WTC11 (cell line): ENCODE measurements around the gene GABRP. TPM values are rescaled to one million over a fixed set of nuclear protein-coding genes. Genes with fewer than 3 reads are reported as not detected.
A peak's percentile ranks its signal among the peaks of the same experiment; 100 is the strongest.

Source experiments
- ATAC-seq: fragments of 200-7000 bp; cut with Tn5 transposase; 2 replicates; pipeline ENCODE4 v1.10.0; 2021; ENCODE audit warnings: mild to moderate bottlenecking, moderate library complexity
- CTCF ChIA-PET: fragments of 300-600 bp; sonication (Branson Sonifier 250); formaldehyde crosslinking; loops from one replicate; lab custom pipeline; 2021; ENCODE audit warnings: antibody characterized with exemption; lab: Charles Lee
- POLR2A ChIA-PET: fragments of 350-600 bp; sonication (Branson Sonifier 250); formaldehyde crosslinking; loops from one replicate; lab custom pipeline; 2021; ENCODE audit warnings: antibody characterized with exemption; lab: Charles Lee
- DNase-seq: peaks from one replicate; pipeline ENCODE4 v3.0.0; 2021; ENCODE audit warnings: low spot score
- H3K27ac Mint-ChIP-seq: 2 replicates; pipeline ENCODE4 v1.8.0; 2021; ENCODE audit warnings: mixed read lengths
- H3K27me3 Mint-ChIP-seq: 2 replicates; pipeline ENCODE4 v1.8.0; 2021; ENCODE audit warnings: low read depth, mild to moderate bottlenecking, moderate library complexity, mixed read lengths
- H3K36me3 Mint-ChIP-seq: 2 replicates; pipeline ENCODE4 v1.8.0; 2021; ENCODE audit warnings: mixed read lengths
- H3K4me1 Mint-ChIP-seq: 2 replicates; pipeline ENCODE4 v1.8.0; 2022; ENCODE audit warnings: mixed read lengths
- H3K4me3 Mint-ChIP-seq: 2 replicates; pipeline ENCODE4 v1.8.0; 2021; ENCODE audit warnings: mild to moderate bottlenecking, moderate library complexity, mixed read lengths
- H3K9me3 Mint-ChIP-seq: 2 replicates; pipeline ENCODE4 v1.8.0; 2021; ENCODE audit warnings: mixed read lengths
- ATF1 ChIP-seq: sonication (generic); formaldehyde crosslinking; IDR thresholded peaks from 2 replicates; pipeline ENCODE4 v1.8.1; 2023; ENCODE audit warnings: mild to moderate bottlenecking, moderate library complexity, missing genetic modification reagents
- MLX ChIP-seq: sonication (generic); formaldehyde crosslinking; IDR thresholded peaks from 2 replicates; pipeline ENCODE4 v1.8.1; 2023; ENCODE audit warnings: mild to moderate bottlenecking, missing genetic modification reagents, moderate library complexity
- PRDM15 ChIP-seq: sonication (generic); formaldehyde crosslinking; IDR thresholded peaks from 2 replicates; pipeline ENCODE4 v1.8.0; 2022; ENCODE audit warnings: missing genetic modification reagents
- TEAD1 ChIP-seq: sonication (generic); formaldehyde crosslinking; IDR thresholded peaks from 2 replicates; pipeline ENCODE4 v1.8.0; 2022; ENCODE audit warnings: mild to moderate bottlenecking, missing genetic modification reagents
- ZNF138 ChIP-seq: sonication (generic); formaldehyde crosslinking; conservative IDR thresholded peaks from 2 replicates; pipeline ENCODE4 v1.8.1; 2022; ENCODE audit warnings: mild to moderate bottlenecking, moderate library complexity, missing genetic modification reagents
- ZNF219 ChIP-seq: sonication (generic); formaldehyde crosslinking; IDR thresholded peaks from 2 replicates; pipeline ENCODE4 v1.8.0; 2023; ENCODE audit warnings: missing genetic modification reagents, mild to moderate bottlenecking, borderline replicate concordance
- total RNA-seq: library from RNA; stranded (reverse); gene quantifications from 3 replicates; pipeline ENCODE4 v1.2.3, GENCODE V29; 2021
- TF ChIP-seq, protein P1 (sequence below): sonication (generic); formaldehyde crosslinking; IDR thresholded peaks from 2 replicates; pipeline ENCODE4 v1.8.0; 2022; ENCODE audit warnings: mild to moderate bottlenecking, missing genetic modification reagents
- TF ChIP-seq, protein P2 (sequence below): sonication (generic); formaldehyde crosslinking; IDR thresholded peaks from 2 replicates; pipeline ENCODE4 v1.8.1; 2023; ENCODE audit warnings: mild to moderate bottlenecking, missing genetic modification reagents
- TF ChIP-seq, protein P3 (sequence below): fragments of 200-600 bp; IDR thresholded peaks from 2 replicates; pipeline ENCODE4 v1.8.0; 2022; ENCODE audit warnings: antibody characterized with exemption
- TF ChIP-seq, protein P4 (sequence below): sonication (generic); formaldehyde crosslinking; IDR thresholded peaks from 2 replicates; pipeline ENCODE4 v1.8.0; 2022; ENCODE audit warnings: mild to moderate bottlenecking, missing genetic modification reagents

Gene GABRP
- total RNA-seq, 1 experiment from 2014 or later = 4.8 TPM

- TF ChIP-seq ZNF219 (CRISPR knock-in tag) = no peak
- TF ChIP-seq, protein P1, sequence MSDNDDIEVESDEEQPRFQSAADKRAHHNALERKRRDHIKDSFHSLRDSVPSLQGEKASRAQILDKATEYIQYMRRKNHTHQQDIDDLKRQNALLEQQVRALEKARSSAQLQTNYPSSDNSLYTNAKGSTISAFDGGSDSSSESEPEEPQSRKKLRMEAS (CRISPR knock-in tag) = 0 out of 2 replicates have a peak, but pooled peaks have one; percentile 4
- TF ChIP-seq, all 79 proteins: peak for 1
- ATAC-seq (no peak), DNase-seq (no peak)
- no peaks in the 10 kb centered on the region for H3K9me3 Mint-ChIP-seq
- peaks cover 6% of the 10 kb centered on the region; the same call in 1 of the 2 replicates for H3K27me3 Mint-ChIP-seq
- ChIA-PET POLR2A (interaction anchor here (0.9 to 2.0 kb wide), 2 partner anchors 23 to 44 kb away, joined by 3 to 12 read pairs; no protein-coding TSS in a partner anchor), CTCF (interaction anchor here (0.9 to 12.2 kb wide), 6 partner anchors 11 to 151 kb away, joined by 3 to 449 read pairs (median 6); no protein-coding TSS in a partner anchor)
- no peak overlapping the region for H3K4me3 Mint-ChIP-seq
- no peaks in the 10 kb centered on the region for H3K36me3 Mint-ChIP-seq
- H3K27ac Mint-ChIP-seq = no peak overlapping the region
- peaks cover 51% of the 10 kb centered on the region for H3K4me1 Mint-ChIP-seq
Measured at GRCh38 chr5:170788626-170789304, 5.2 kb downstream of the GABRP start.

DNA sequence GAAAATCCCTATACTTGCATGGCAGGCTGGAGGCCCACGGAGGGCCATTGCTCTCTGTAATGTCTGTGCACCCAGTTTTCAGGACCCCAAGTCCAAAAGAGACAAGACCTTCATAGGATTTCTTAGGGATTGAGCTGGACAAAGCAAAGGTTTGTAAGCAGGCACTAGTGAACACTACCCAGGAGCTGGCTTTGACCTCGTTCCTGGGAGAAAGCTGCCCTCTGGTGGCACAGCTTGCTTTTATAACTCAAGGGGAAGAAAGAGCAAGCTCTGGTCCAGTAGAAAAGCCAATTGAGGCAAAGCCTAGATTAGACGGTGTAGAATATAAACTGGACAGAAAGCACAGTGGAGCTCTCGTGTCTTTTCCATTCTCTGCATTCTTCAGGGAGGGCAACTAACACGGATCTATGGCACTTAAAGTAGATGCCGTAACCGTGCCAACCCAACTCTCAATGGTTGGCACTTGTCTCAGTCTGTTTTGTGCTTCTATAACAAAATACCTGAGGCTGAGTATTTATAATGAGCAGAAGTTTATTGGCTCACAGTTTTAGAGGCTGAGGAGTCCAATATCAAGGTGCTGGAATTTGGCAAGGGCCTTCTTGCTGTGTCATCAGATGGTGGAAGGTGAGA lies 7.9 kb downstream of the GABRP start:
- DNase-seq (peak; percentile 84), ATAC-seq (peak; percentile 90)
- TF ChIP-seq TEAD1 = peak; percentile 72; the same call in 1 of the 2 replicates
- TF ChIP-seq, protein P2, sequence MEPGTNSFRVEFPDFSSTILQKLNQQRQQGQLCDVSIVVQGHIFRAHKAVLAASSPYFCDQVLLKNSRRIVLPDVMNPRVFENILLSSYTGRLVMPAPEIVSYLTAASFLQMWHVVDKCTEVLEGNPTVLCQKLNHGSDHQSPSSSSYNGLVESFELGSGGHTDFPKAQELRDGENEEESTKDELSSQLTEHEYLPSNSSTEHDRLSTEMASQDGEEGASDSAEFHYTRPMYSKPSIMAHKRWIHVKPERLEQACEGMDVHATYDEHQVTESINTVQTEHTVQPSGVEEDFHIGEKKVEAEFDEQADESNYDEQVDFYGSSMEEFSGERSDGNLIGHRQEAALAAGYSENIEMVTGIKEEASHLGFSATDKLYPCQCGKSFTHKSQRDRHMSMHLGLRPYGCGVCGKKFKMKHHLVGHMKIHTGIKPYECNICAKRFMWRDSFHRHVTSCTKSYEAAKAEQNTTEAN (CRISPR knock-in tag) = no peak
- no peak for TF ChIP-seq ZNF138 (CRISPR knock-in tag)
- TF ChIP-seq, protein P3, sequence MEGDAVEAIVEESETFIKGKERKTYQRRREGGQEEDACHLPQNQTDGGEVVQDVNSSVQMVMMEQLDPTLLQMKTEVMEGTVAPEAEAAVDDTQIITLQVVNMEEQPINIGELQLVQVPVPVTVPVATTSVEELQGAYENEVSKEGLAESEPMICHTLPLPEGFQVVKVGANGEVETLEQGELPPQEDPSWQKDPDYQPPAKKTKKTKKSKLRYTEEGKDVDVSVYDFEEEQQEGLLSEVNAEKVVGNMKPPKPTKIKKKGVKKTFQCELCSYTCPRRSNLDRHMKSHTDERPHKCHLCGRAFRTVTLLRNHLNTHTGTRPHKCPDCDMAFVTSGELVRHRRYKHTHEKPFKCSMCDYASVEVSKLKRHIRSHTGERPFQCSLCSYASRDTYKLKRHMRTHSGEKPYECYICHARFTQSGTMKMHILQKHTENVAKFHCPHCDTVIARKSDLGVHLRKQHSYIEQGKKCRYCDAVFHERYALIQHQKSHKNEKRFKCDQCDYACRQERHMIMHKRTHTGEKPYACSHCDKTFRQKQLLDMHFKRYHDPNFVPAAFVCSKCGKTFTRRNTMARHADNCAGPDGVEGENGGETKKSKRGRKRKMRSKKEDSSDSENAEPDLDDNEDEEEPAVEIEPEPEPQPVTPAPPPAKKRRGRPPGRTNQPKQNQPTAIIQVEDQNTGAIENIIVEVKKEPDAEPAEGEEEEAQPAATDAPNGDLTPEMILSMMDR = peak; percentile 32
- no peak for TF ChIP-seq PRDM15 (CRISPR knock-in tag)
- TF ChIP-seq, protein P4, sequence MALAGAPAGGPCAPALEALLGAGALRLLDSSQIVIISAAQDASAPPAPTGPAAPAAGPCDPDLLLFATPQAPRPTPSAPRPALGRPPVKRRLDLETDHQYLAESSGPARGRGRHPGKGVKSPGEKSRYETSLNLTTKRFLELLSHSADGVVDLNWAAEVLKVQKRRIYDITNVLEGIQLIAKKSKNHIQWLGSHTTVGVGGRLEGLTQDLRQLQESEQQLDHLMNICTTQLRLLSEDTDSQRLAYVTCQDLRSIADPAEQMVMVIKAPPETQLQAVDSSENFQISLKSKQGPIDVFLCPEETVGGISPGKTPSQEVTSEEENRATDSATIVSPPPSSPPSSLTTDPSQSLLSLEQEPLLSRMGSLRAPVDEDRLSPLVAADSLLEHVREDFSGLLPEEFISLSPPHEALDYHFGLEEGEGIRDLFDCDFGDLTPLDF (CRISPR knock-in tag) = no peak
- no peak for TF ChIP-seq ATF1 (CRISPR knock-in tag)
- TF ChIP-seq, protein P1 (CRISPR knock-in tag) = no peak
- no peak for TF ChIP-seq MLX (CRISPR knock-in tag)
- ChIA-PET CTCF (interaction anchor here (0.6 to 12.2 kb wide), 39 partner anchors 9 to 518 kb away, joined by 3 to 449 read pairs (median 5); partner anchors contain the start of genes GABRP and TLX3), POLR2A (interaction anchor here (0.6 to 1.7 kb wide), 3 partner anchors 15 to 100 kb away, joined by 3 to 14 read pairs (median 3); no protein-coding TSS in a partner anchor)
- H3K27me3 Mint-ChIP-seq = peaks cover 6% of the 10 kb centered on the region; the same call in 1 of the 2 replicates
- no peak overlapping the region for H3K4me3 Mint-ChIP-seq
- H3K4me1 Mint-ChIP-seq = peaks cover 36% of the 10 kb centered on the region
- no peaks in the 10 kb centered on the region for H3K36me3 Mint-ChIP-seq
- H3K9me3 Mint-ChIP-seq = no peaks in the 10 kb centered on the region
- no peak overlapping the region; the same call in 1 of the 2 replicates for H3K27ac Mint-ChIP-seq
